KMS-11 (cell line): ENCODE results near the gene RS1.

Experiments
- H2AFZ ChIP-seq: fragments of 200-600 bp; sonication (generic); 2 replicates; pipeline ENCODE4 v1.6.1; 2016; ENCODE audit warnings: antibody characterized with exemption, mixed run types, low read depth
- H3K27ac ChIP-seq: fragments of 200-600 bp; sonication (generic); 2 replicates; pipeline ENCODE4 v1.6.1; 2016; ENCODE audit warnings: mild to moderate bottlenecking, mixed run types
- H3K27me3 ChIP-seq: fragments of 200-600 bp; sonication (generic); 2 replicates; pipeline ENCODE4 v1.6.1; 2017; ENCODE audit warnings: mild to moderate bottlenecking, low read depth, mixed run types, moderate library complexity; ENCODE audit not compliant: insufficient read depth
- H3K36me3 ChIP-seq: fragments of 200-600 bp; sonication (generic); 2 replicates; pipeline ENCODE4 v1.6.1; 2017; ENCODE audit warnings: mild to moderate bottlenecking, mixed run types; ENCODE audit not compliant: insufficient read depth
- H3K4me1 ChIP-seq: fragments of 200-600 bp; sonication (generic); 2 replicates; pipeline ENCODE4 v1.6.1; 2016; ENCODE audit warnings: mild to moderate bottlenecking, low read depth, mixed run types; ENCODE audit not compliant: poor library complexity, severe bottlenecking
- H3K4me2 ChIP-seq: fragments of 200-600 bp; sonication (generic); 2 replicates; pipeline ENCODE4 v1.7.0; 2016; ENCODE audit warnings: mild to moderate bottlenecking, mixed run types
- H3K4me3 ChIP-seq: fragments of 200-600 bp; sonication (generic); IDR thresholded peaks from 2 replicates; pipeline ENCODE4 v1.6.1; 2017; ENCODE audit warnings: low read depth, low read length, mixed read lengths; ENCODE audit not compliant: insufficient read depth
- H3K79me2 ChIP-seq: fragments of 200-600 bp; sonication (generic); 2 replicates; pipeline ENCODE4 v1.6.1; 2016; ENCODE audit warnings: low read depth, mixed run types; ENCODE audit not compliant: insufficient read depth
- H3K9ac ChIP-seq: fragments of 200-600 bp; sonication (generic); 2 replicates; pipeline ENCODE4 v1.6.1; 2016; ENCODE audit warnings: mild to moderate bottlenecking, mixed run types
- H4K20me1 ChIP-seq: fragments of 200-600 bp; sonication (generic); 2 replicates; pipeline ENCODE4 v1.6.1; 2016; ENCODE audit warnings: mild to moderate bottlenecking, mixed run types; ENCODE audit not compliant: insufficient read depth
- TF ChIP-seq, protein P1 (sequence below): fragments of 200-600 bp; sonication (generic); conservative IDR thresholded peaks from 2 replicates; pipeline ENCODE4 v1.6.1; 2017; ENCODE audit warnings: low read depth, mild to moderate bottlenecking, antibody characterized with exemption, low read length, moderate library complexity, mixed read lengths

The RS1 gene

DNA sequence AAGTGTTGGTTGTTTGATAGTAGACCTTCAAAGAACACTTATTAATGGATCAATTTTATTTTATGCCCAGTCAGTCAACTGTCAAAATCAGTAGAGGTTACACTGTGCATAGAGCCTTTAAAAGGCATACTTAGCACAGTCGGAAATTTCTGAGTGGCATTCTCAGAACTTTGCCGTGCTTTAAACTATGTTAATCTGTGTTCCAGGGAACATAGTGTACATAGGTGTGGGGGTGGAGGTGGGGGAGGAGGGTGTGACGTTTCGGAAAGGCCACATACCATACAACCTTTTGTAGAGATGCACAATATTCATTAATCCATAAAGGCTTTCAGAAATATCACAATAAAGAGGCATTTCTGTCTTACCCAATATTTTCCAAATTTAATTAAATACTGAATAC lies 75.8 kb downstream of the RS1 start:
- Histone ChIP-seq H3K9ac (no peak overlapping the region), H3K4me2 (no peak overlapping the region), H4K20me1 (no peaks in the 10 kb centered on the region), H3K36me3 (no peaks in the 10 kb centered on the region), H3K27me3 (no peaks in the 10 kb centered on the region), H3K4me1 (no peaks in the 10 kb centered on the region), H3K79me2 (no peaks in the 10 kb centered on the region), H2AFZ (no peak overlapping the region), H3K27ac (no peak overlapping the region), H3K4me3 (no peak overlapping the region)
- TF ChIP-seq, protein P1, sequence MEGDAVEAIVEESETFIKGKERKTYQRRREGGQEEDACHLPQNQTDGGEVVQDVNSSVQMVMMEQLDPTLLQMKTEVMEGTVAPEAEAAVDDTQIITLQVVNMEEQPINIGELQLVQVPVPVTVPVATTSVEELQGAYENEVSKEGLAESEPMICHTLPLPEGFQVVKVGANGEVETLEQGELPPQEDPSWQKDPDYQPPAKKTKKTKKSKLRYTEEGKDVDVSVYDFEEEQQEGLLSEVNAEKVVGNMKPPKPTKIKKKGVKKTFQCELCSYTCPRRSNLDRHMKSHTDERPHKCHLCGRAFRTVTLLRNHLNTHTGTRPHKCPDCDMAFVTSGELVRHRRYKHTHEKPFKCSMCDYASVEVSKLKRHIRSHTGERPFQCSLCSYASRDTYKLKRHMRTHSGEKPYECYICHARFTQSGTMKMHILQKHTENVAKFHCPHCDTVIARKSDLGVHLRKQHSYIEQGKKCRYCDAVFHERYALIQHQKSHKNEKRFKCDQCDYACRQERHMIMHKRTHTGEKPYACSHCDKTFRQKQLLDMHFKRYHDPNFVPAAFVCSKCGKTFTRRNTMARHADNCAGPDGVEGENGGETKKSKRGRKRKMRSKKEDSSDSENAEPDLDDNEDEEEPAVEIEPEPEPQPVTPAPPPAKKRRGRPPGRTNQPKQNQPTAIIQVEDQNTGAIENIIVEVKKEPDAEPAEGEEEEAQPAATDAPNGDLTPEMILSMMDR = no peak

DNA sequence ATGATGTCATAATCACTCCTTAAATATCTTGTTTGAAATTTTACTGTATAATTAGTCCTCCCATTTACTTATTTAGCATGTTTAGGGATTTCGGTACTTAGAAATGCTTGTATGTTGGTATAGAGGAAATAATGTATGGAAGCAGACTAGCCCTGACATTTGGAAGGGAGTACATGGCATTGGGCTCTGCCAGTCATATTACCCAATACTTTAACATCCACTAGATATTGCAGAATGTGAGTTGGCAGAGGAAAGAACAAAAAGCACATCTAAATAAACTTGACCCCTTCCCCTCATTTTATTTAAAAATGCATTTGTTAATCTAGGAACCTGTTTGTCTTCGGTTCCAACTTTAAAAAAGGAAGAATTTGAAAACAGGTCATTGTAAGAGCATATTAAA lies 77.8 kb downstream of the RS1 start:
- TF ChIP-seq, protein P1 = no peak
- H3K36me3 ChIP-seq = no peaks in the 10 kb centered on the region
- H3K9ac ChIP-seq = no peak overlapping the region
- no peak overlapping the region for H2AFZ ChIP-seq
- H4K20me1 ChIP-seq = no peaks in the 10 kb centered on the region
- H3K4me2 ChIP-seq = no peak overlapping the region
- H3K27ac ChIP-seq = no peak overlapping the region
- no peaks in the 10 kb centered on the region for H3K27me3 ChIP-seq
- no peak overlapping the region for H3K4me3 ChIP-seq
- H3K79me2 ChIP-seq = no peaks in the 10 kb centered on the region
- no peaks in the 10 kb centered on the region for H3K4me1 ChIP-seq

DNA sequence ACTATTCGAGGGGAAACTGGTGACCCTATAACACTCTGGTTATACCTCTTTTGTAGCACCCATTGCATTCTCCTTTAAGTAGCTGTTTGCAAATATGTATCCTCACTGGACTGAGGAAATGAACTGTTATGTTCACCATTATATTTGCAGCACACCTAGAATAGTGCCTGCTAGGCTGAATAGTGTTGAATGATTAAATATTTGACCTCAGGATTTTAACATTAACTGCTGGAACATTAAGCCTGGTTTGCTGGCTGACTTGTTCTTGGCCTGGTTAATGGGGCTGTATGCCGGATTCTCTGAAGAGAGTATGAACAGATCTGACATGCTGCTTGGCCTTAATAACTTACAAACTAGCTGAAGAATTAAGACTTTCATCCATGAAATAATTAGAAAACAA lies 80.1 kb downstream of the RS1 start:
- Histone ChIP-seq H3K27ac (no peak overlapping the region), H3K4me2 (no peak overlapping the region), H3K79me2 (no peaks in the 10 kb centered on the region), H4K20me1 (no peaks in the 10 kb centered on the region), H3K36me3 (no peaks in the 10 kb centered on the region), H2AFZ (no peak overlapping the region), H3K27me3 (no peaks in the 10 kb centered on the region), H3K4me1 (no peaks in the 10 kb centered on the region), H3K9ac (no peak overlapping the region), H3K4me3 (no peak overlapping the region)
- TF ChIP-seq, protein P1 = no peak
